Esophagus muscularis mucosa (tissue), 4 donors: ENCODE results near the gene ZNF845. TPM values are rescaled to one million over a fixed set of nuclear protein-coding genes. Genes with fewer than 3 reads are reported as not detected.
"Not testable (repeated sequence)": the region's sequence is repeated elsewhere in the genome, so short reads cannot be mapped to it uniquely, and the experiment has no call there.

ENCODE experiments used
- DNase-seq: peaks from one replicate; pipeline ENCODE4 v3.0.0-alpha.2; 2017; ENCODE audit errors: extremely low spot score
- H3K27ac ChIP-seq, 4 donors: fragments of 200-600 bp; sonication (generic); replicated peaks in 1 of 4; 1 replicate in 3 of 4; 2 replicates in 1 of 4; pipeline ENCODE4 v1.5.1; 2016 to 2019; ENCODE audit warnings: mild to moderate bottlenecking in 1 of 4
- H3K27me3 ChIP-seq, 4 donors: fragments of 200-600 bp; sonication (generic); one replicate each; pipeline versions ENCODE4 v1.5.1 to v1.6.0; 2016 to 2019
- H3K36me3 ChIP-seq, 4 donors: fragments of 200-600 bp; sonication (generic); one replicate each; pipeline ENCODE4 v1.5.1; 2016 to 2019
- H3K4me1 ChIP-seq, 4 donors: fragments of 200-600 bp; sonication (generic); one replicate each; pipeline ENCODE4 v1.5.1; 2016 to 2019
- H3K4me3 ChIP-seq, 4 donors: fragments of 200-600 bp; sonication (generic); 1 replicate in 2 of 4; 2 replicates in 2 of 4; pipeline ENCODE4 v1.5.1; 2016 to 2019; ENCODE audit warnings: mild to moderate bottlenecking in 4 of 4, moderate library complexity in 1 of 4
- H3K9me3 ChIP-seq, 4 donors: fragments of 200-600 bp; sonication (generic); 1 replicate in 3 of 4; 2 replicates in 1 of 4; pipeline ENCODE4 v1.5.1; 2016 to 2019
- EP300 ChIP-seq: sonication (generic); formaldehyde crosslinking; IDR thresholded peaks from one replicate; pipeline ENCODE4 v1.6.1; 2017; ENCODE audit warnings: antibody characterized with exemption
- POLR2A ChIP-seq: fragments of 450-650 bp; IDR thresholded peaks from one replicate; pipeline ENCODE4 v1.6.1; 2017; ENCODE audit warnings: antibody characterized with exemption, moderate library complexity, mild to moderate bottlenecking, low read depth
- POLR2AphosphoS5 ChIP-seq, 2 donors: sonication (generic); formaldehyde crosslinking; IDR thresholded peaks; one replicate each; pipeline ENCODE4 v1.6.1; 2017; ENCODE audit warnings: antibody characterized with exemption in 2 of 2
- WGBS: methylation state at CpG from one replicate; pipeline ENCODE4 v1.1.5; 2018; 5-methylcytosine and 5-hydroxymethylcytosine counted together
- intact Hi-C: fragments of 100-400 bp; cut with DNase I; formaldehyde crosslinking; loops from one replicate; pipeline ENCODE4 v1.15.1; 2023
- total RNA-seq, 4 donors: library from RNA; depleted of rRNA; stranded (reverse); fragments of >200 nt; gene quantifications; one replicate each; pipeline versions ENCODE4 v1.1.0 to v1.2.1, GENCODE V29; 2016
- TF ChIP-seq, protein P1 (sequence below), 3 experiments: fragments of 200-600 bp in 2 of 3; fragments of 450-650 bp in 1 of 3; sonication (generic) in 2 of 3; IDR thresholded peaks; one replicate each; pipeline ENCODE4 v1.5.1; 2017 to 2019; ENCODE audit warnings: antibody characterized with exemption in 3 of 3, mild to moderate bottlenecking in 2 of 3, moderate library complexity in 1 of 3

ZNF845 gene
- total RNA-seq, 4 donors from 2014 or later: 4.4 to 6.2 (median 5.9) TPM

- no peaks in the 10 kb centered on the region for H3K27me3 ChIP-seq
- peak; percentile 48 for TF ChIP-seq POLR2A
- TF ChIP-seq, protein P1, sequence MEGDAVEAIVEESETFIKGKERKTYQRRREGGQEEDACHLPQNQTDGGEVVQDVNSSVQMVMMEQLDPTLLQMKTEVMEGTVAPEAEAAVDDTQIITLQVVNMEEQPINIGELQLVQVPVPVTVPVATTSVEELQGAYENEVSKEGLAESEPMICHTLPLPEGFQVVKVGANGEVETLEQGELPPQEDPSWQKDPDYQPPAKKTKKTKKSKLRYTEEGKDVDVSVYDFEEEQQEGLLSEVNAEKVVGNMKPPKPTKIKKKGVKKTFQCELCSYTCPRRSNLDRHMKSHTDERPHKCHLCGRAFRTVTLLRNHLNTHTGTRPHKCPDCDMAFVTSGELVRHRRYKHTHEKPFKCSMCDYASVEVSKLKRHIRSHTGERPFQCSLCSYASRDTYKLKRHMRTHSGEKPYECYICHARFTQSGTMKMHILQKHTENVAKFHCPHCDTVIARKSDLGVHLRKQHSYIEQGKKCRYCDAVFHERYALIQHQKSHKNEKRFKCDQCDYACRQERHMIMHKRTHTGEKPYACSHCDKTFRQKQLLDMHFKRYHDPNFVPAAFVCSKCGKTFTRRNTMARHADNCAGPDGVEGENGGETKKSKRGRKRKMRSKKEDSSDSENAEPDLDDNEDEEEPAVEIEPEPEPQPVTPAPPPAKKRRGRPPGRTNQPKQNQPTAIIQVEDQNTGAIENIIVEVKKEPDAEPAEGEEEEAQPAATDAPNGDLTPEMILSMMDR (IDR thresholded peaks at IDR 0.05): peak; percentile 47 to 62 (median 49)
- TF ChIP-seq POLR2AphosphoS5 (IDR thresholded peaks at IDR 0.05): peak; percentile 89 to 94
- TF ChIP-seq EP300: no peak
- H3K4me3 ChIP-seq: peak within 1 kb of the TSS; percentile 65 to 85 (median 74)
- peaks cover 8 to 28% (median 25%) of the 10 kb centered on the region in 4 donors for H3K4me1 ChIP-seq
- WGBS: under 1% methylated on average over 48 of the region's 58 CpGs
- intact Hi-C loops: loop anchor here (2.0 to 10.0 kb wide), 2 partner anchors 30 to 200 kb away; partner anchors contain the start of genes ZNF525 and ZNF665
- peak; percentile 99 for DNase-seq
- H3K36me3 ChIP-seq: peaks cover 6 to 24% (median 17%) of the 10 kb centered on the region in 4 donors
- H3K9me3 ChIP-seq: no peaks in the 10 kb centered on the region
- H3K27ac ChIP-seq: peak within 1 kb of the TSS; percentile 79 to 89 (median 84)
Measured at GRCh38 chr19:53394974-53395839, 61.7 kb downstream of the ZNF845 start, which contains the start of gene ZNF765. TSS of gene ZNF765 (plus strand) at chr19:53395149. CDS start at chr19:53398016, 2,867 bp downstream.

DNA sequence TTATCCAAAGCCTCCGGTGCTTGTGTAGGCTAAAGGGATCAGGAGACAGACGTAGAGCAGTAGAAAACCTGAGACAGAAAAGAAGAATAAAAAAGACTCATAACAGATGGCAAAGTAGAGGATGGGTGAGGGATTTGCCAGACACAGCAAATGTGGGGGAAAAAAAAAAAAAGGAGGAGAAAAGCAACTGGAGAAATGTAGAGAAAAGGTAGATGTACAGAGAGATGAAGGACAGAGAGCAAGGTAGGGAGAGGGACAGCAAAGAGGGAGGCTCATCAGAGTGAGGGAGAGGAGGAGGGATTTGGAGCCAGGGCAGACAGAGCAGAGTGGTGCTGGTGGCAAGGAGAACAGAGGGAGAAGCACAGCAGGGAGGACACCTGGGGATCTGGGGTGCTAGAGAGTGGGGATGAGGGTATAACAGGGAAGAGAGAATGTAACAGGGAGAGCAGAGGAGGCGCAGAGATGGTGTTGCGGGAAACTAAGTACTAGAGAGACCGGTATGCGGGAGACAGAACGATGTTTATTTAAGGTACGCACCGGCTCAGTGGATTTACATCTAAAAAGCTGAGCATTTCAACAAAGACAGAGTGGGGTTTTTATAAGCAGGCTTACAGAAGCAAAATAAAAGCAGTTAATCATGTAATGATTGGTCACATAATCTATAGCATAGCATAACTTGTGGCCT lies 62.4 kb downstream of the ZNF845 start:
- Histone ChIP-seq H3K4me3 (peak overlapping the region; percentile 65 to 85 (median 74)), H3K4me1 (peaks cover 8 to 28% (median 25%) of the 10 kb centered on the region in 4 donors), H3K36me3 (peaks cover 10 to 31% (median 21%) of the 10 kb centered on the region in 4 donors), H3K27ac (peak overlapping the region; percentile 79 to 89 (median 84))
- H3K9me3 ChIP-seq, DNase-seq, H3K27me3 ChIP-seq: not testable (repeated sequence)
- 12% methylated on average over 9 of the region's 9 CpGs for WGBS
- intact Hi-C loops: loop anchor here (2.0 to 10.0 kb wide), 2 partner anchors 31 to 201 kb away; partner anchors contain the start of genes ZNF525 and ZNF665

DNA sequence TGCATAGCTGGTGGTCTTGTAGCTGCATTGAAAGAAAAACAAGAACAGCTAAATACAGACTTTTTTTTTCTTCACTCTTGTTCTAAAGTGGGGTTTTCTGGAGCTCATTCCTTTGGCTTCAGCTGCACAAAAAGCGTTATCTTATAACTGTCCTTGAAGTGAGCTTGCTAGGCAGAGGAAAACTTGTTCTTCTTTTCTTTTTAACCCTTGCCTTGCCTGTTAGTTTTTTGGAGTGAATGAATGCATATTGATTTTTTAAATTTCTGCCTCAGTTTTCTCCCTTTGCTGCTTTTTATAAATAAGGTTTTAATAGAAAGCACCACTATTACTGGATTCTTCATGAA lies 62.9 kb downstream of the ZNF845 start:
- no peaks in the 10 kb centered on the region for H3K9me3 ChIP-seq
- 22% methylated on average over 1 of the region's 1 CpG for WGBS
- intact Hi-C loops: loop anchor here (10.0 kb wide), 1 partner anchor 202 kb away; the partner anchor contains the start of gene ZNF665

DNA sequence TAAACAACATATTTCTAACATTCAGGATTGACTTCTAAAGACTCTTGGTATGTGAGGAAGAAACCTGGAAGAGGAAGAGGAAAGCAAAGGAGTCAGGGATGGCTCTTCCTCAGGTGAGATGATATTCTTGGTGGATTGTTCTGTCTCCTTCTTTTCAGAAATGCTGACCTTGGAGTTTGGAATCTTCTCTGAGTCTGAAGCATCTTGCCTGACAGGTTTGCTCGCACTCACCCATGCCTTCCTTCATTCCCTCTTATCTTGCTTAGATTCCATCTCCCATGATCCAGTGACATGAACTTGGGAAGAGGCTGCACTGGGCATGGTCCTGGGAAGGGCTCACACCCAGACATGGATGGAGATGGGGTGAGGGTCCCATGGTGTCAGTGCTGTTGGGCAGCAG lies 64.4 kb downstream of the ZNF845 start:
- not testable (repeated sequence) for H3K4me3 ChIP-seq, H3K27me3 ChIP-seq, DNase-seq, H3K9me3 ChIP-seq, H3K27ac ChIP-seq
- H3K4me1 ChIP-seq: peaks cover 8 to 28% (median 25%) of the 10 kb centered on the region in 4 donors
- H3K36me3 ChIP-seq: peaks cover 23 to 46% (median 35%) of the 10 kb centered on the region in 4 donors
- intact Hi-C loops: loop anchor here (10.0 kb wide), 1 partner anchor 203 kb away; the partner anchor contains the start of gene ZNF665
- 100% methylated on average over 1 of the region's 1 CpG for WGBS

More for the DNA sequence above, 62.9 kb downstream of the ZNF845 start:
- Histone ChIP-seq H3K4me1 (peaks cover 8 to 28% (median 25%) of the 10 kb centered on the region in 4 donors), H3K27ac (no peak overlapping the region), H3K36me3 (peaks cover 12 to 34% (median 23%) of the 10 kb centered on the region in 4 donors), H3K4me3 (peak overlapping the region in 3 of 4 donors; percentile 65 to 77 (median 72)), H3K27me3 (no peaks in the 10 kb centered on the region)
- DNase-seq: no peak
- TF ChIP-seq POLR2AphosphoS5 (IDR thresholded peaks at IDR 0.05): no peak
- TF ChIP-seq POLR2A: no peak
- TF ChIP-seq, protein P1 (IDR thresholded peaks at IDR 0.05): no peak
- no peak for TF ChIP-seq EP300

Other genes with a start within 250 kb of the ZNF845 start
- gene ZNF160, start 230.3 kb upstream of the ZNF845 start, total RNA-seq: 10 to 100 TPM; 25.3 to 40.3 (median 27.1) TPM
- gene ZNF415, start 200.8 kb upstream of the ZNF845 start, total RNA-seq: 10 to 100 TPM in 3 of 4 donors, 1 to 10 TPM in 1; 9.1 to 18.1 (median 13.4) TPM
- gene ZNF347, start 174.7 kb upstream of the ZNF845 start, total RNA-seq: 10 to 100 TPM in 1 of 4 donors, 1 to 10 TPM in 3; 7.1 to 11.3 (median 8.5) TPM
- gene ZNF665, start 140.4 kb upstream of the ZNF845 start, total RNA-seq: 1 to 10 TPM; 2.9 to 3.8 (median 3.3) TPM
- 10 to 100 TPM; 15.6 to 22.0 (median 17.1) TPM for gene ZNF677, start 78.9 kb upstream of the ZNF845 start, total RNA-seq
- not detected for gene VN1R2, start 75.5 kb upstream of the ZNF845 start, total RNA-seq
- gene VN1R4, start 66.0 kb upstream of the ZNF845 start, total RNA-seq: not detected
- 10 to 100 TPM in 3 of 4 donors, 1 to 10 TPM in 1; 9.6 to 14.5 (median 12.3) TPM for gene ZNF525, start 32.0 kb downstream of the ZNF845 start, total RNA-seq
- gene ZNF765, start 61.4 kb downstream of the ZNF845 start, total RNA-seq: 10 to 100 TPM in 1 of 4 donors, 1 to 10 TPM in 3; 7.1 to 12.5 (median 8.5) TPM
- 1 to 10 TPM; 6.7 to 8.4 (median 7.4) TPM for gene ZNF761, start 98.2 kb downstream of the ZNF845 start, total RNA-seq
- 1 to 10 TPM; 1.7 to 3.5 (median 3.2) TPM for gene ZNF813, start 134.0 kb downstream of the ZNF845 start, total RNA-seq
- 10 to 100 TPM; 12.0 to 19.4 (median 16.3) TPM for gene ZNF331, start 204.4 kb downstream of the ZNF845 start, total RNA-seq